ENCODE measurements around the gene PPM1N. TPM values are rescaled to one million over a fixed set of nuclear protein-coding genes. Genes with fewer than 3 reads are reported as not detected.
A peak's percentile ranks its signal among the peaks of the same experiment; 100 is the strongest.

The PPM1N gene
- polyA plus RNA-seq, 2 donors = 2.3 to 2.5 TPM

DNA sequence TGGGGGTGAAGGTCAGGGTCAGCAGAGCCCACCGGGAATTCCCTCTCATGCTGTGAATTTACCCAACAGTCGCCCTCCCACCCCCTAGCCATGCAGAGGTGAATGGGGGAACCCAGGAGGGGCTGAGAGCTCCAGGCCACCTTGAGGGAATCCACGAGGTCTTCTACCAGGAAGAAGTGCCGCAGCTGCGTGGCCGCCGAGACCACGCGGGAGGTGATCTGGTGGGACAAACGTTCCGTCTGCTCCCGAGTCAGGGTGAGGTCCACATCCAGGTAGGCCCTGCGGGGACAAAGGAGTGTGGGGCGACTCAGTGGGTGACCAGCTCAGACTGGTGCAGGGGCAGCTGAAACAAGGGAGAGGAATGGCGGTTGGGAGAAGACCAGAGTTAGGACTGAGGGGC is 9.5 kb upstream of the PPM1N start:
- H3K36me3 ChIP-seq (ENCODE audit: control insufficient read depth in 2 of 2, insufficient read depth in 2 of 2, low read length in 1 of 2) = no peaks in the 10 kb centered on the region
- H3K9me3 ChIP-seq (ENCODE audit: control insufficient read depth in 2 of 2, insufficient read depth in 1 of 2, low read depth in 1 of 2, low read length in 1 of 2) = no peaks in the 10 kb centered on the region
- H3K27me3 ChIP-seq (ENCODE audit: control insufficient read depth in 1 of 2, insufficient read depth in 2 of 2, low read length in 2 of 2) = no peaks in the 10 kb centered on the region
- 89 to 91% methylated on average over 15 of the region's 15 CpGs for WGBS, 2 donors
- no peak overlapping the region for H3K4me3 ChIP-seq (ENCODE audit: low read depth in 1 of 2, low read length in 2 of 2)
- no peaks in the 10 kb centered on the region for H3K4me1 ChIP-seq (ENCODE audit: control insufficient read depth in 2 of 2, insufficient read depth in 2 of 2, low read length in 1 of 2)
- no peak overlapping the region for H3K27ac ChIP-seq (ENCODE audit: low read depth in 2 of 2, low read length in 1 of 2)

- no peaks in the 10 kb centered on the region for H3K9me3 ChIP-seq (ENCODE audit: control insufficient read depth in 2 of 2, insufficient read depth in 1 of 2, low read depth in 1 of 2, low read length in 1 of 2)
- H3K27me3 ChIP-seq (ENCODE audit: control insufficient read depth in 1 of 2, insufficient read depth in 2 of 2, low read length in 2 of 2) = no peaks in the 10 kb centered on the region
- 89 to 91% methylated on average over 15 to 20 of the region's 20 CpGs for WGBS, 2 donors
- H3K27ac ChIP-seq (ENCODE audit: low read depth in 2 of 2, low read length in 1 of 2) = no peak overlapping the region
- no peaks in the 10 kb centered on the region for H3K36me3 ChIP-seq (ENCODE audit: control insufficient read depth in 2 of 2, insufficient read depth in 2 of 2, low read length in 1 of 2)
- H3K4me1 ChIP-seq (ENCODE audit: control insufficient read depth in 2 of 2, insufficient read depth in 2 of 2, low read length in 1 of 2) = no peaks in the 10 kb centered on the region
- no peak overlapping the region for H3K4me3 ChIP-seq (ENCODE audit: low read depth in 1 of 2, low read length in 2 of 2)
These were observed 8.9 kb upstream of the PPM1N start for GRCh38 chr19:45489216-45489855.

DNA sequence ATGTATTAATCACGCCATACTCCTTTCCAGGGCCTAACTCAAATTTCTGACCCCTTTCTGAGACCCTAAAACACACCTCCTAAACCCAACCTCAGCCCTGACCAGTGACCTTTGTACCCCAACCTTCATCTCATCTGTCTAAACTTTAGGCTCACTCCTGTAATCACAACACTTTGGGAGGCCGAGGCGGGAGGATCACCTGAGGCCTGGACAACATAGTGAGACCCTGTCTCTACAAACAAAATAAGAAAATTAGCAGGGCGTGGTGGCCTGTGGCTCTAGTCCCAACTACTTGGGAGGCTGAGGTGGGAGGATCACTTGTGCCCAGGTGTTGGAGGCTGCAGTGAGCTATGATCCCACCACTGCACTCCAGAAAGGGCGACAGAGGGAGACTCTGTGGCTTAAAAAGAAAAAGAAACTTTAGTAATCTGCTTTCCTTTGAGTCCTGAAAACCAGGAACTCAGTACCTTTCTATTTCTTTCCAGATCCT is 6.1 kb upstream of the PPM1N start:
- H3K4me1 ChIP-seq (ENCODE audit: control insufficient read depth in 2 of 2, insufficient read depth in 2 of 2, low read length in 1 of 2) = peaks cover 3 to 9% of the 10 kb centered on the region in 2 donors
- WGBS, 2 donors = 90 to 96% methylated on average over 5 of the region's 5 CpGs
- H3K4me3 ChIP-seq (ENCODE audit: low read depth in 1 of 2, low read length in 2 of 2) = no peak overlapping the region
- H3K27ac ChIP-seq (ENCODE audit: low read depth in 2 of 2, low read length in 1 of 2) = no peak overlapping the region
- no peaks in the 10 kb centered on the region for H3K27me3 ChIP-seq (ENCODE audit: control insufficient read depth in 1 of 2, insufficient read depth in 2 of 2, low read length in 2 of 2)
- H3K9me3 ChIP-seq (ENCODE audit: control insufficient read depth in 2 of 2, insufficient read depth in 1 of 2, low read depth in 1 of 2, low read length in 1 of 2) = no peaks in the 10 kb centered on the region
- no peaks in the 10 kb centered on the region for H3K36me3 ChIP-seq (ENCODE audit: control insufficient read depth in 2 of 2, insufficient read depth in 2 of 2, low read length in 1 of 2)

- H3K27me3 ChIP-seq (ENCODE audit: control insufficient read depth in 1 of 2, insufficient read depth in 2 of 2, low read length in 2 of 2) = no peaks in the 10 kb centered on the region
- 5 to 7% methylated on average over 28 to 32 of the region's 32 CpGs for WGBS, 2 donors
- peak overlapping the region; percentile 42 to 43 for H3K4me3 ChIP-seq (ENCODE audit: low read depth in 1 of 2, low read length in 2 of 2)
These were observed 5.4 kb upstream of the PPM1N start for GRCh38 chr19:45492627-45493470.

DNA sequence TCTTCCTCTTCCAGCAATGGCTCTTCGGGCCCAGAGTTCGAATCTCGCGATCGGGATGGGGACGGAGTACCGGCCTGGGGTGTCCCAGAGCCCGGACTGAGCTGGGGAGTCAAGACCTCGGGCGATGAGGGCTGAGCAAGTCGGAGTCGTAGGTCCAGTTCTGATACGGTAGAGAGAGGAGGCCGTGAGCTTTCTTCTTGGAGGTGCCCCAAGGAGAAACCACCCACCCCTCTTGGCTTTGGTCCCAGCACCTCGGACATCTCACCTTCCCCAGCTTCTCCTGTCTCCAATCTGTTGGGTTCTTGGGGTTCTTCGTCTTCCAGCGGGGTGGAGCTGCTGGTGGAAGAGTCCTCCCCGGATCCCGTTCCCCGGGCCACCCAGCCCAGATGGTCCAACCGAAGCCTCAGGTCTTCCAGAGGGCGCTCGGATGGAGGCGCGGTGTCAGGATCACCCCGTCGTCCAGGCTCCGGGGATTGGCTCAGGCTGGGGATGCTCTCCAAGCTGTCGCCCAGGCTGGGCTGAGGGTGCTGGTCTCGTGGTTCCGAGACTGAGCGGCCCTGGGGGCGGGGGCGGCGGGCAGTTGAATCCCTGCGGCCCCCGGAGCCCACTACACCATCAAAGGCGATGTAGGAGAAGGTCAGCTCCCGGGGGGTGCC is 3.9 kb upstream of the PPM1N start:
- no peak overlapping the region for H3K27ac ChIP-seq (ENCODE audit: low read depth in 2 of 2, low read length in 1 of 2)
- no peak overlapping the region for H3K4me3 ChIP-seq (ENCODE audit: low read depth in 1 of 2, low read length in 2 of 2)
- H3K9me3 ChIP-seq (ENCODE audit: control insufficient read depth in 2 of 2, insufficient read depth in 1 of 2, low read depth in 1 of 2, low read length in 1 of 2) = no peaks in the 10 kb centered on the region
- H3K36me3 ChIP-seq (ENCODE audit: control insufficient read depth in 2 of 2, insufficient read depth in 2 of 2, low read length in 1 of 2) = no peaks in the 10 kb centered on the region
- H3K4me1 ChIP-seq (ENCODE audit: control insufficient read depth in 2 of 2, insufficient read depth in 2 of 2, low read length in 1 of 2) = peaks cover 11 to 22% of the 10 kb centered on the region in 2 donors
- no peaks in the 10 kb centered on the region for H3K27me3 ChIP-seq (ENCODE audit: control insufficient read depth in 1 of 2, insufficient read depth in 2 of 2, low read length in 2 of 2)
- 91 to 94% methylated on average over 39 of the region's 39 CpGs for WGBS, 2 donors

More at GRCh38 chr19:45492627-45493470, 5.4 kb upstream of the PPM1N start:
- Histone ChIP-seq H3K9me3 (ENCODE audit: control insufficient read depth in 2 of 2, insufficient read depth in 1 of 2, low read depth in 1 of 2, low read length in 1 of 2) (no peaks in the 10 kb centered on the region), H3K27ac (ENCODE audit: low read depth in 2 of 2, low read length in 1 of 2) (peak overlapping the region; percentile 48 to 59), H3K4me1 (ENCODE audit: control insufficient read depth in 2 of 2, insufficient read depth in 2 of 2, low read length in 1 of 2) (peaks cover 3 to 9% of the 10 kb centered on the region in 2 donors), H3K36me3 (ENCODE audit: control insufficient read depth in 2 of 2, insufficient read depth in 2 of 2, low read length in 1 of 2) (no peaks in the 10 kb centered on the region)

DNA sequence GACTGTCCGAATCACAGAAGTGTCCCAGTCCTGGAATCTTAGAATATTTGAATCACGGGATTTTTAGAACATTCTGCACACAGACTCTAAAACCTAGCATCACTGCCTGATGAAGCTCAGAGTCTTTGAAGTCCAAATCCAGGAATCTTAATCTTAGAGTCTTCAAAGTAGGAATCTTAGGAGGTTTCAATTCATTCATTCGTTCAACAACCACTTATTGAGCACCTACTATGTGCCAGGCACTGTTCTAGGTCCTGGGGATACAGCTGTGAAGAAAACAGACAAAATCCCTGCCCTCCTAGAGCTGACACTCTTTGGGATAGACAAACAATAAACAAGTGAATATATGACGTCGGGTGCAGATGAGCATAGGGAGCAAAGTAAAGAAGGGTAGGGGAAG is 3.1 kb upstream of the PPM1N start:
- no peaks in the 10 kb centered on the region for H3K27me3 ChIP-seq (ENCODE audit: control insufficient read depth in 1 of 2, insufficient read depth in 2 of 2, low read length in 2 of 2)
- H3K4me3 ChIP-seq (ENCODE audit: low read depth in 1 of 2, low read length in 2 of 2) = no peak overlapping the region
- 81 to 83% methylated on average over 5 of the region's 5 CpGs for WGBS, 2 donors
- H3K4me1 ChIP-seq (ENCODE audit: control insufficient read depth in 2 of 2, insufficient read depth in 2 of 2, low read length in 1 of 2) = peaks cover 11 to 22% of the 10 kb centered on the region in 2 donors
- H3K36me3 ChIP-seq (ENCODE audit: control insufficient read depth in 2 of 2, insufficient read depth in 2 of 2, low read length in 1 of 2) = no peaks in the 10 kb centered on the region
- no peak overlapping the region for H3K27ac ChIP-seq (ENCODE audit: low read depth in 2 of 2, low read length in 1 of 2)
- no peaks in the 10 kb centered on the region for H3K9me3 ChIP-seq (ENCODE audit: control insufficient read depth in 2 of 2, insufficient read depth in 1 of 2, low read depth in 1 of 2, low read length in 1 of 2)

GRCh38 chr19:45496349-45496953 is 1.8 kb upstream of the PPM1N start:
- Histone ChIP-seq H3K4me1 (ENCODE audit: control insufficient read depth in 2 of 2, insufficient read depth in 2 of 2, low read length in 1 of 2) (peaks cover 11 to 22% of the 10 kb centered on the region in 2 donors), H3K27ac (ENCODE audit: low read depth in 2 of 2, low read length in 1 of 2) (no peak overlapping the region), H3K36me3 (ENCODE audit: control insufficient read depth in 2 of 2, insufficient read depth in 2 of 2, low read length in 1 of 2) (no peaks in the 10 kb centered on the region), H3K27me3 (ENCODE audit: control insufficient read depth in 1 of 2, insufficient read depth in 2 of 2, low read length in 2 of 2) (no peaks in the 10 kb centered on the region), H3K4me3 (ENCODE audit: low read depth in 1 of 2, low read length in 2 of 2) (peak overlapping the region; percentile 56 to 66), H3K9me3 (ENCODE audit: control insufficient read depth in 2 of 2, insufficient read depth in 1 of 2, low read depth in 1 of 2, low read length in 1 of 2) (no peaks in the 10 kb centered on the region)
- WGBS, 2 donors = 1% methylated on average over 47 to 54 of the region's 54 CpGs

DNA sequence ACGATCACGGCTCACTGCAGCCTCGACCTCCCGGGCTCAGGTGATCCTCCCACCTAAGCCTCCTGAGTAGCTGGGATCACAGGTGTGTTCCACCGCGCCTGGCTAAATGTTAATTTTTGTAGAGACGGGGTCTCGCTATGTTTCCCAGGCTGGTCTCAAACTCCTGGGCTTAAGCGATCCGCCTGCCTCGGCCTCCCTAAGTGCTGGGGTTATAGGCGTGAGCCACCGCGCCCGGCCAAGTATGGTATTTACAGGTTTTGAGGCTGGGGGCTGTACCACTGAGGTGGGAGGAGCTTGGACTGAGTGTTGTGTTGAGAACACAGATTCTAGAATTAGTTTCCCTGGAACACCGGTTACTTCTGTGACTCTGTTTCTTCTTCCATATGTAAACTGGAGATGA is 452 bp upstream of the PPM1N start:
- 27 to 36% methylated on average over 16 of the region's 16 CpGs for WGBS, 2 donors
- Histone ChIP-seq H3K4me3 (ENCODE audit: low read depth in 1 of 2, low read length in 2 of 2) (no peak overlapping the region), H3K27me3 (ENCODE audit: control insufficient read depth in 1 of 2, insufficient read depth in 2 of 2, low read length in 2 of 2) (no peaks in the 10 kb centered on the region)

More for the DNA sequence above, 452 bp upstream of the PPM1N start:
- Histone ChIP-seq H3K36me3 (ENCODE audit: control insufficient read depth in 2 of 2, insufficient read depth in 2 of 2, low read length in 1 of 2) (no peaks in the 10 kb centered on the region), H3K4me1 (ENCODE audit: control insufficient read depth in 2 of 2, insufficient read depth in 2 of 2, low read length in 1 of 2) (peaks cover 11 to 22% of the 10 kb centered on the region in 2 donors), H3K9me3 (ENCODE audit: control insufficient read depth in 2 of 2, insufficient read depth in 1 of 2, low read depth in 1 of 2, low read length in 1 of 2) (no peaks in the 10 kb centered on the region), H3K27ac (ENCODE audit: low read depth in 2 of 2, low read length in 1 of 2) (no peak overlapping the region)

Measured in esophagus (tissue), 2 donors.